Endothelial cell of umbilical vein (primary cell): ENCODE results near the gene KIF6. TPM values are rescaled to one million over a fixed set of nuclear protein-coding genes. Genes with fewer than 3 reads are reported as not detected.

Source experiments
- BruUV-seq: library from RNA; stranded (reverse); fragments of 400-500 nt; replicated peaks from 2 replicates; lab custom pipeline; 2021; lab: Mats Ljungman, UMichigan
- CTCF ChIA-PET: fragments of 300-600, 350-600 bp; sonication (Branson Sonifier 250); formaldehyde crosslinking; loops from one replicate; lab custom pipeline; 2021; ENCODE audit warnings: antibody characterized with exemption, inconsistent platforms; lab: Charles Lee
- POLR2A ChIA-PET: fragments of 300-600, 350-600 bp; sonication (Branson Sonifier 250); formaldehyde crosslinking; loops from one replicate; lab custom pipeline; 2021; ENCODE audit warnings: antibody characterized with exemption, inconsistent platforms; lab: Charles Lee
- DNase-seq: peaks from one replicate; pipeline ENCODE4 v3.0.0-alpha.2; 2011; ENCODE audit warnings: low read depth, low spot score
- FAIRE-seq: peaks from 2 replicates; lab custom pipeline; 2011; peaks lifted over from hg19 to GRCh38; lab: Jason Lieb, UNC
- H2AFZ ChIP-seq: 2 replicates; pipeline ENCODE4 v1.6.0; 2012; ENCODE audit warnings: low read depth, low read length, control low read depth, inconsistent platforms
- H3K27ac ChIP-seq: 2 replicates; pipeline ENCODE4 v1.5.1; 2011; ENCODE audit warnings: low read depth, mild to moderate bottlenecking, control low read depth, low read length, moderate library complexity; ENCODE audit not compliant: insufficient read depth
- H3K27me3 ChIP-seq, 2 experiments: 2 replicates each; pipeline versions ENCODE4 v1.6.0 to v1.6.1; 2011; ENCODE audit warnings: low read length in 2 of 2, mixed read lengths in 1 of 2; ENCODE audit not compliant: control insufficient read depth in 2 of 2, insufficient read depth in 2 of 2
- H3K36me3 ChIP-seq, 2 experiments: 2 replicates in 1 of 2; 3 replicates in 1 of 2; pipeline ENCODE4 v1.5.1; 2011; ENCODE audit warnings: low read length in 2 of 2, mild to moderate bottlenecking in 1 of 2, moderate library complexity in 1 of 2; ENCODE audit not compliant: control insufficient read depth in 2 of 2, insufficient read depth in 2 of 2; ENCODE audit errors: extremely low read depth in 1 of 2
- H3K4me1 ChIP-seq: 3 replicates; pipeline ENCODE4 v1.5.1; 2011; ENCODE audit warnings: mild to moderate bottlenecking, low read length; ENCODE audit not compliant: control insufficient read depth, insufficient read depth; ENCODE audit errors: extremely low read depth
- H3K4me2 ChIP-seq: 2 replicates; pipeline ENCODE4 v1.6.1; 2011; ENCODE audit warnings: low read length, control low read depth, mixed read lengths; ENCODE audit not compliant: insufficient read depth
- H3K4me3 ChIP-seq, 3 experiments: fragments of 200-600 bp in 1 of 3; sonication (generic), shearing (Covaris generic) in 1 of 3; replicated peaks in 1 of 3; 2 replicates each; pipeline ENCODE4 v1.5.1; 2011 to 2016; ENCODE audit warnings: control low read depth in 3 of 3, low read length in 3 of 3, mild to moderate bottlenecking in 2 of 3, inconsistent platforms in 1 of 3, low read depth in 1 of 3, moderate library complexity in 1 of 3; ENCODE audit not compliant: insufficient read depth in 1 of 3
- H3K79me2 ChIP-seq: 2 replicates; pipeline ENCODE4 v1.6.0; 2012; ENCODE audit warnings: low read length, inconsistent platforms; ENCODE audit not compliant: control insufficient read depth, insufficient read depth
- H3K9ac ChIP-seq: replicated peaks from 2 replicates; pipeline ENCODE3; 2011; ENCODE audit warnings: low read length, control low read depth; ENCODE audit not compliant: insufficient read depth; ENCODE audit errors: extremely low read depth
- H3K9me1 ChIP-seq: replicated peaks from 3 replicates; pipeline ENCODE4 v1.6.0; 2011; ENCODE audit warnings: mild to moderate bottlenecking, low read length; ENCODE audit not compliant: control insufficient read depth, insufficient read depth; ENCODE audit errors: extremely low read depth
- H3K9me3 ChIP-seq: replicated peaks from 2 replicates; pipeline ENCODE4 v1.5.1; 2012; ENCODE audit warnings: low read length, inconsistent platforms; ENCODE audit not compliant: control insufficient read depth, insufficient read depth
- H4K20me1 ChIP-seq: replicated peaks from 2 replicates; pipeline ENCODE3; 2011; ENCODE audit warnings: mild to moderate bottlenecking, low read length; ENCODE audit not compliant: control insufficient read depth, insufficient read depth; ENCODE audit errors: extremely low read depth
- EZH2 ChIP-seq: IDR thresholded peaks from 2 replicates; pipeline ENCODE4 v1.6.1; 2012; ENCODE audit warnings: borderline replicate concordance, low read depth, mild to moderate bottlenecking, moderate library complexity, low read length, inconsistent platforms; ENCODE audit not compliant: severe bottlenecking
- GATA2 ChIP-seq: IDR thresholded peaks from 2 replicates; pipeline ENCODE4 v1.7.0; 2011; ENCODE audit warnings: low read depth, mild to moderate bottlenecking, moderate library complexity, mixed read lengths, low read length; ENCODE audit not compliant: insufficient read length, insufficient read depth
- JUN ChIP-seq: IDR thresholded peaks from 2 replicates; pipeline ENCODE4 v1.6.1; 2011; ENCODE audit warnings: borderline replicate concordance, low read depth; ENCODE audit not compliant: insufficient read length, insufficient read depth
- MYC ChIP-seq: IDR thresholded peaks from one replicate; pipeline ENCODE4 v1.6.1; 2011; ENCODE audit warnings: mild to moderate bottlenecking, low read depth, low read length
- POLR2A ChIP-seq: IDR thresholded peaks from 2 replicates; pipeline ENCODE4 v1.6.1; 2012; ENCODE audit warnings: low read depth, mild to moderate bottlenecking, control low read depth, low read length
- POLR2AphosphoS5 ChIP-seq: IDR thresholded peaks from 2 replicates; pipeline ENCODE4 v1.6.1; 2012; ENCODE audit warnings: low read depth, mild to moderate bottlenecking, control low read depth, low read length, moderate library complexity; ENCODE audit not compliant: insufficient read depth
- dilution Hi-C: fragments of 300-500 bp; cut with MboI; formaldehyde crosslinking; loops from one replicate; pipeline ENCODE4 v1.15.0; 2019; ENCODE audit warnings: low sequenced_read_pairs; ENCODE audit not compliant: extremely low pct_ligation_motif_present
- intact Hi-C: fragments of 100-400 bp; cut with micrococcal nuclease; formaldehyde crosslinking; loops from one replicate; pipeline ENCODE4 v1.10.0; 2022
- polyA plus RNA-seq, 4 experiments: library from polyadenylated mRNA; depleted of rRNA in 3 of 4; stranded (reverse) in 3 of 4; unstranded in 1 of 4; fragments of >200 nt; gene quantifications; 2 replicates each; pipeline versions ENCODE4 v1.2.1 to v1.2.3, GENCODE V29; 2011 to 2012; ENCODE audit warnings: missing spikeins in 1 of 4
- total RNA-seq: library from RNA; stranded (reverse); gene quantifications from 2 replicates; pipeline ENCODE4 v1.2.3, GENCODE V29; 2021
- TF ChIP-seq, protein P1 (sequence below): IDR thresholded peaks from 2 replicates; pipeline ENCODE4 v1.6.1; 2011; ENCODE audit not compliant: insufficient read depth, insufficient read length
- TF ChIP-seq, protein P2 (sequence below), 2 donors: IDR thresholded peaks; 1 replicate in 1 of 2; 2 replicates in 1 of 2; pipeline ENCODE4 v1.5.1; 2011; ENCODE audit warnings: low read length in 2 of 2, mild to moderate bottlenecking in 2 of 2, moderate library complexity in 2 of 2, control low read depth in 1 of 2, inconsistent platforms in 1 of 2, low read depth in 1 of 2; ENCODE audit not compliant: insufficient read depth in 1 of 2; ENCODE audit errors: extremely low read depth in 1 of 2

Gene KIF6
- total and polyA plus RNA-seq, 2 donors (not counting 3 experiments of a cell fraction or from before 2014, with no cell fraction given), result not detected

DNA sequence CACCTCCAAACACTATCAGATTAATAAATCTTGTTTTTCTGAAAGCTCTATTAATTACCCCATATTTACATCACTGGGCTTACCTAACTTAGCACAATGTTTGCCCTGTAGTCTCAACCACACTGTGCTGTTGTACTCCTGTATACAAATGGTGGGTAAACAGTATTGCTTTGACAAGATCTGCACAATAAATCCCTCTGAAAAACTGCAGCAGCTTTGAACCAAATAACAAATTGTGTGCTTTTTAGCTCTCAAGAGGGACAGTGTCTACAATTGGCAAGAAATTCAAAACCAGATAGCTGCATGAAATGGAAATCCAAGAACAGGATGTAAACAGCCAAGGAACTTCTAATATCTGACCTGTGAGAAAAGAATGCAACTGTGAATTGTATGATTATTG is 10.4 kb downstream of the KIF6 start:
- TF ChIP-seq GATA2, result no peak
- TF ChIP-seq JUN, result no peak
- TF ChIP-seq POLR2AphosphoS5, result no peak
- TF ChIP-seq, protein P1, sequence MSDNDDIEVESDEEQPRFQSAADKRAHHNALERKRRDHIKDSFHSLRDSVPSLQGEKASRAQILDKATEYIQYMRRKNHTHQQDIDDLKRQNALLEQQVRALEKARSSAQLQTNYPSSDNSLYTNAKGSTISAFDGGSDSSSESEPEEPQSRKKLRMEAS, result no peak
- FAIRE-seq, result no peak
- H3K27me3 ChIP-seq, result no peaks in the 10 kb centered on the region
- no peaks in the 10 kb centered on the region for H3K79me2 ChIP-seq
- H2AFZ ChIP-seq, result no peak overlapping the region
- CTCF ChIA-PET, result no interaction called here
- H3K4me3 ChIP-seq, result no peak overlapping the region
- dilution Hi-C loops (no loop called here), intact Hi-C loops (no loop called here)
- BruUV-seq, result no TSS peak
- no peak overlapping the region for H3K27ac ChIP-seq
- POLR2A ChIA-PET, result no interaction called here
- no peaks in the 10 kb centered on the region for H3K4me1 ChIP-seq
- no peak overlapping the region for H3K9ac ChIP-seq
- no peaks in the 10 kb centered on the region for H3K9me3 ChIP-seq
- H3K4me2 ChIP-seq, result no peak overlapping the region
- no peak for DNase-seq
- H4K20me1 ChIP-seq, result no peaks in the 10 kb centered on the region
- no peaks in the 10 kb centered on the region for H3K36me3 ChIP-seq
- H3K9me1 ChIP-seq, result no peaks in the 10 kb centered on the region

DNA sequence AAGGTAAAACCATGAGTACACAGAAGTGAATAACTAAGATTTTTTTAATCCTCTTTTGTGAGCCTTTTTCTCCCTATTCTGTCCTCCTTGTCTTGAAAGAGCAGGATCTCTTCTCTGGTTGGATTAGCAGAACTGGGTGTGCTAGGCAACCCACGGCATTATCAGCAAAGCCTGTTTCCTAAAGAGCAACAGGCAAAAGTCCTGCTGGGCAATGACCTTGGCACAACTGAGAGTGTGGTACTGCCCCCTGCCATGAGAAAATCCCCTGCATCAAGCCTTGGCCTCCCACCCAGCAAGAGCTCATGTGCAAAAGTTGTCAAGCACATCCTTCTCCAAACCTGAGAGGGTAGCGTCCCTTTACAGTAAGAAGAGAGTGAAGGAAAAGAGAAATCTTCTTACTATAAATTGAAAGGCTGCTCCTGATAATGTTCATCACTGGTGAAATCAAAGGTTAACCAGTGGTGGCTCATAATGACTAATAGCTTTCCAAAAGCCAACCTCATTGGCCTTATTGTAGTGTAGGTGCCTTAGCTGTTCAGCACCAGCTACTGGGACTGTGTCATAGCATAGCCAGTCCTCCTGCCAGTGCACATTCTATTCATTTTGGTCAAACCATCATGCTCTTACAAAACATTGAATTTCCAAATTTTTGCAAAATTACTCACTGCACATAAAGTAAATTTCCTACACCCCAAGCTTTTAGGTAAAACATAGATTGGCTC is 17.1 kb downstream of the KIF6 start:
- Histone ChIP-seq H3K9me3 (no peaks in the 10 kb centered on the region), H2AFZ (no peak overlapping the region), H3K9ac (no peak overlapping the region), H3K4me1 (no peaks in the 10 kb centered on the region), H3K9me1 (no peaks in the 10 kb centered on the region), H3K27me3 (no peaks in the 10 kb centered on the region), H4K20me1 (no peaks in the 10 kb centered on the region), H3K27ac (no peak overlapping the region), H3K79me2 (no peaks in the 10 kb centered on the region), H3K4me3 (no peak overlapping the region), H3K36me3 (no peaks in the 10 kb centered on the region), H3K4me2 (no peak overlapping the region)
- dilution Hi-C loops (no loop called here), intact Hi-C loops (no loop called here)
- ChIA-PET CTCF (no interaction called here), POLR2A (no interaction called here)
- no TSS peak for BruUV-seq
- no peak for TF ChIP-seq EZH2
- no peak for TF ChIP-seq MYC
- TF ChIP-seq, protein P2, sequence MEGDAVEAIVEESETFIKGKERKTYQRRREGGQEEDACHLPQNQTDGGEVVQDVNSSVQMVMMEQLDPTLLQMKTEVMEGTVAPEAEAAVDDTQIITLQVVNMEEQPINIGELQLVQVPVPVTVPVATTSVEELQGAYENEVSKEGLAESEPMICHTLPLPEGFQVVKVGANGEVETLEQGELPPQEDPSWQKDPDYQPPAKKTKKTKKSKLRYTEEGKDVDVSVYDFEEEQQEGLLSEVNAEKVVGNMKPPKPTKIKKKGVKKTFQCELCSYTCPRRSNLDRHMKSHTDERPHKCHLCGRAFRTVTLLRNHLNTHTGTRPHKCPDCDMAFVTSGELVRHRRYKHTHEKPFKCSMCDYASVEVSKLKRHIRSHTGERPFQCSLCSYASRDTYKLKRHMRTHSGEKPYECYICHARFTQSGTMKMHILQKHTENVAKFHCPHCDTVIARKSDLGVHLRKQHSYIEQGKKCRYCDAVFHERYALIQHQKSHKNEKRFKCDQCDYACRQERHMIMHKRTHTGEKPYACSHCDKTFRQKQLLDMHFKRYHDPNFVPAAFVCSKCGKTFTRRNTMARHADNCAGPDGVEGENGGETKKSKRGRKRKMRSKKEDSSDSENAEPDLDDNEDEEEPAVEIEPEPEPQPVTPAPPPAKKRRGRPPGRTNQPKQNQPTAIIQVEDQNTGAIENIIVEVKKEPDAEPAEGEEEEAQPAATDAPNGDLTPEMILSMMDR (IDR thresholded peaks at IDR 0.05; ENCODE audit: extremely low read depth in 1 of 2, insufficient read depth in 1 of 2, low read depth in 1 of 2, low read length in 2 of 2), result no peak
- no peak for TF ChIP-seq GATA2
- no peak for TF ChIP-seq POLR2A
- TF ChIP-seq POLR2AphosphoS5, result no peak
- TF ChIP-seq, protein P1, result no peak
- DNase-seq, result no peak
- no peak for FAIRE-seq
